NCI-H82 treated with DMSO at 0.1 percent for 48 hours (cell line): ENCODE measurements around the gene GPRC5C.

Source experiments
- DNase-seq: peaks from one replicate; lab custom pipeline; 2025; ENCODE audit not compliant: unreplicated experiment; lab: John Stamatoyannopoulos, UW

GPRC5C gene

DNA sequence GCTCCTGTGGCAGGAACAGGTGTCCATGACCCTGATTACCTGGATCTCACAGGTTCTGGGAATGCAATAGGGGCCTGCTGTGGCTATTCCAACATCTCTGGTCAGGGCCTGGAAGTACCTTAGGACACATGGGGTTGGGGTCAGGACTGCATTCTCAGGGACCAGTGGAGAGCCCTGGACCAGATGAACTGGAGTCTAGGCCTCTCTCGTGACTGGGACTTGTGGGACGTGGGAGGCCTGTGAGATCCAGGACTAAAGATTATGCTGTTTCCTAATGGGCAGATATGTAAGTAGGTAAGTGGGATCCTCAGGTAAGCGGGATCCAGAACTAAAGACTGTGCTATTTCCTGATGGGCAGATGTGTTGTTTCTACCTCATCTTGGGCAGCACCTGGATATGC, 18.3 kb downstream of the GPRC5C start:
- no peak for DNase-seq

- no peak for DNase-seq
Observed at GRCh38 chr17:74450925-74451403, 19.1 kb downstream of the GPRC5C start.

DNA sequence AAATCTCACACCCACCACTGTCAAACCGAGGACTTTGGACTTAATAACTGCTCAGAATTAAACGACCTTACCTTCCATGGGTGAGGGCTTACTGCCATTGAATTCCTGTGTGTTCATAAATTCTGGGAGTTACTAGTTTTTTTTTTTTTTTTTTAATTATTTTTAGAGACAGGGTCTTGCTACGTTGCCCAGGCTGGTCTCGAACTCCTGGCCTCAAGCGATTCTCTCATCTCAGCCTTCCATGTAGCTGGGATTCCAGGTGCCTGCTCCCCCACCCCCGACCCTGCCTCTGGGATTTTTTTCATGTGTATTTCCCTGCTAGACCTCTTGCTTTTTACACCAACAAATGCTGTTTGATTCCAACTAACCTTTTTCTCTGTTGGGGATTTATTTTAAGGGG, 19.7 kb downstream of the GPRC5C start:
- DNase-seq = no peak

DNA sequence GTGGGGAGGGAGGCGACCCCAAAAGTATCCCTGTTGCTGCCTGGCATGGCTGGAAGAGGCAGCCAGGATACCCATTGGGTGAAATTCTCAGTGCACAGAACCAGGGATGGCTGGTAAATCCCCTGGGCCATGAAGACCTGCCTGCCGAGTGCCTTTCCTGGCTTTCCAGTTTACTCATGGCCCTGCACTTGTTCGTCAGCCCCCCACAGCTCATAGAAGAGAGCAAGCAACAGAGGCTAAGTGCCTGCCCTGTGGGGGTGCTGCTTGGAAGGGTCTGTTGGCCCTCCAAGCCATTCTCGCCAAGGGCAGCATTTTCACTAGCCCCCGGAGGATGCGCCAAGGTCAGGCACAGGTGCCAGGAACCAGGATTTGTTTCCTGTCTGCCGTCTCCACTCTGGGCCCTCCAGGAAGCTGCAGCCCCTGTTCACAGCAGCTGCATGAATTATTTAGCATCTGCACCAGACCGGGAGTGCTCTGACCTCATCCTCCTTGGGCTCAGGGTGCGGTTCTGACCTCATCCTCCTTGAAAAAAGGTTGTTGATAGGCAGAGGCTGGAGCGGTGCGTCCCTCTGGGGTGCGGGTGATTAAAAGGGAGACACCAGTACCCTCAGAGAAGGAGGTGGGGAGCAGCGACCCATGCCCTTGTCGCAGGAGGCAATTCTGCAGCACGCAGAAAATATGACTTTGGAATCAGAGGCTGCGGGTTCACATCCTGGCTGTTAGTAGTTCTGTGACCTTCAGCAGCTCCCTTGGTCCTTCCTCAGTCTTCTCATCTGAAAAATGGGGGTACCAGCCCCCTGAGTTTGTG, 20.3 kb downstream of the GPRC5C start:
- DNase-seq = no peak

DNA sequence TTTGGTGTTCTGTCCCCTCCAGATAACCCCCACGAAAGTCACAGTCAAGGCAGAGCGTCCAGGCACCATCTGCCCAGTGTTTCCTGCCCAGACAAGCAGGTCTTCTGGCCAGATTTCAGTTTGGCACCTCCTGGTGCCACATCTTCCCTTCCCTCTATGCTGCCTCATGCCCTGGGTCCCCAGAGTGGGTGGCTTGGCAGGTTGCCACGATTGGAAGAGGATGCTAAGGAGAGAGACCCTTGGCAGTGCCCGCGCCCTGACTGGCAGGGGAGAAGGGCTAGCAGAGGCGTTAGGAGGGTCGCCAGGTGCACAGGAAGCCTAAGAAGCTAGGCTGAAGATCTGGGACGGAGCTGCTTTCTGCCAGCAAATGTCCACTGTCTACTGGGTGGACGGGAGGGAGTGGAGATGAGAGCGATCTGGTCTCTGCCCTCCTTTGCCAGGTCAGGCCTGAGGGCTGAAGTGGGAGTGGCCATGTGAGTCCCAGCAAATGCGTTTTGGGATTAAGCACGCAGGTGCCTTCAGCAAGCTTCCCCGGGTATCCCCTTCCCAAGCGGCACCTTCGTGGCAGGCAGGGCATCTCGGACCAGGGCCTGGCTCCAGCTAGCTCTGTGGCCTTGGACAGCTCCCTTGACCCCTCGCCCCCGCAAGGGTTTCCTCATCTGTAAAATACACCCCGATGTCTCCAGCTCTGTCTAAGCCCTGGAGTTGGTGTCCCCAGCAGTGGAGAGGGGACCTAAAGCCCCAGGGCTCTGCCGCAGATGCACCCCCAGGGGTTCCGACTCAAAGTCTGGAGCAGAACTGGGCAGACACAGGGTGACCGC, 21.2 kb downstream of the GPRC5C start:
- no peak for DNase-seq

- no peak for DNase-seq
Observed at GRCh38 chr17:74453665-74454196, 21.8 kb downstream of the GPRC5C start.

- DNase-seq = peak; percentile 81
Observed at GRCh38 chr17:74454197-74455024, 22.5 kb downstream of the GPRC5C start.

GRCh38 chr17:74455025-74455545, 23.2 kb downstream of the GPRC5C start:
- no peak for DNase-seq

- DNase-seq = no peak
Observed at GRCh38 chr17:74455821-74456220, 23.9 kb downstream of the GPRC5C start.

GRCh38 chr17:74457146-74457819, 25.4 kb downstream of the GPRC5C start:
- no peak for DNase-seq

DNA sequence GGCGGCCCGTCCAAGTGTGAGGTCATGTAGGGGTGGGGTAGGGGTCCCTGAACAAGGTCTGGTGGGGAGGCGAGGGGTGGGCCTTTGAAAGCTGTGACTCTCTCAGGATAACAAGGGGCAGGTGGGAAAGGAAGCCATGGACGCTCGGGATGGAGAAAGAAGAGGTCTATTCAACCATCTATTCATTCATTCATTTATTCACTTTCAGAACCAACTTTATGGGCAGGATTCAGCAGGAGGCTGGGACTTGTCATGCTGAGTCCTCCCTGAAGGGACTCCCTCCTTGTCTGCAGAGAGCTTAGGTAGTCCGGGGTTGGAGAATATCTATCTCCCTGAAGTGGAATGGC, 25.9 kb downstream of the GPRC5C start:
- no peak for DNase-seq

DNA sequence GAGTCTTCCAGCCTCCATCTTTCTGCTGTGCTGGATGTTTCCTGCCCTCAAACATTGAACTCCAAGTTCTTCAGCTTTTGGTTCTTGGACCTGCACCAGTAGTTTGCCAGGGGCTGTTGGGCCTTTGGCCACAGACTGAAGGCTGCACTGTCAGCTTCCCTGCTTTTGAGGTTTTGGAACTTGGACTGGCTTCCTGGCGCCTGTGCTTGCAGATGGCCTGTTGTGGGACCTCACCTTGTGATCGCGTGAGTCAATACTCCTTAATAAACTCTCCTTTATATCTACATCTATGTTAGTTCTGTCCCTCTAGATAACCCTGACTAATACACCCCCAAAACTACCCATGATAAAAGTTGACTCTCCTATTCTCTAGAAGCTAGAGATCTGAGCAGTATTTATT, 26.9 kb downstream of the GPRC5C start:
- DNase-seq = no peak

DNA sequence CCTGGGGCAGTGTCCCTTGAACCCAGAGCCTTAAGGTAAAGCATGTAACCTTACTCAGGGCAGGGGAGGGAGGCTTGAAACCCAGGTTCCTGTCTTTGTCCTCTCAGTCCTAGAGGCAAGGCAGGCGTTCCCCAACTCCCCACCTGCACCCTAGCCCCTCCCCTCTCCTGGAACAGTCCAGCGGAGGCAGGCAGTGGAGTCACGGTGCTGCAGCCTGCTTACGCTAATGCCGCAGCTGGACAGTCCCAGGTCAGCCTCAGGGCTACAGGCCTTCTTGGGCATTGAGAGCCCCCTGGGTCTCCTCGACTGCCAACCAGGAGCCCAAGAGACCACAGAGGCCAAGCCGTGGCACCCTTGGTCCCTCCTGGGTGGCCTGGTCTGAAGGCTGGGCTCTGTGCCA, 27.7 kb downstream of the GPRC5C start:
- no peak for DNase-seq

GRCh38 chr17:74460241-74460640, 28.4 kb downstream of the GPRC5C start:
- no peak for DNase-seq

DNA sequence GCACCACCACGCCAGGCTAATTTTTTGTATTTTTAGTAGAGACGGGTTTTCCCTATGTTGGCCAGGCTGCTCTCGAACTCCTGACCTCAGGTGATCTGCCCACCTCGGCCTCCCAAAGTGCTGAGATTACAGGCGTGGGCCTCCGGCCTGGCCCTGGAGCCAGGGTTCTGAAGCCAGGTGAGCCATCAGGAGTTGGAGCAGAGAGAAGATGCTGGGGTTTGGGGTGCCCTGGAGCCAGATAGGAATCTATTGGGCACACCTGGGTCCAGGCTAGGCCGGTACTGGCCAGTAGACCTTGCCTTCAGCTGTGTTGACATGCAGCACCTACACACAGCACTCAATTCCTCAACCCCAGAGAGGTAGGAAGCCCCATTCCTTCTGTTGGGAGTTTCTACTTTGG, 29.1 kb downstream of the GPRC5C start:
- DNase-seq = no peak

GRCh38 chr17:74461611-74462010, 29.7 kb downstream of the GPRC5C start:
- DNase-seq = no peak

DNA sequence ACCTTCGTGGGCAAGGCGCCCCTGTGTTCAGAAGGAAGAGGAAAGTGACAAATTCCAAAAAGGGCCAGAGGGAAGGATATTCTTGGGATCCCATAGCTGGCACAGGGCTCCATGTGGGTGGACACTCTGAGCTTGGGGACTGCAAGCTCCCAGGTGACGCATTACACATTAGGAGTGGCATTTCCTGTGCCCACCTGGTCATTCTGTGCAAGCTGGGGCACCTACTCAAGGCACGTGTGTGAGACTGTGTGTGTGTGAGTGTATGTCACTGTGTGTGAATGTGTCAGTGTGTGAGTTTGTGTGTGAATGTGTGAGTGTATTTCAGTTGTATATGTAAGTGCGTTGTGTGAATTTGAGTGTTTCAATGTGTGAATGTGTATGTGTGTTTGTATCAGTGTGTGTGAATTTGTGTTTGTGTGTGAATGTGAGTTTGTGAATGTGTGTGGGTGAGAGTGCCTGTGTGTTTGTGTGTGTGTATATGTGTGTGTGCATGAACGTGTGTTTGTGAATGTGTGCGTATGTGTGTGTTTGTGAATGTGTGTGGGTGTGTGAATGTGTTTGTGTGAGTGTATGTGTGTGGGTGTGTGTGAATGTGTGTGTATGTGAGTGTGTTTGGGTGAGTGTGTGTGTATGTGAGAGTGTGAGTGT, 33.0 kb downstream of the GPRC5C start:
- DNase-seq = no peak

DNA sequence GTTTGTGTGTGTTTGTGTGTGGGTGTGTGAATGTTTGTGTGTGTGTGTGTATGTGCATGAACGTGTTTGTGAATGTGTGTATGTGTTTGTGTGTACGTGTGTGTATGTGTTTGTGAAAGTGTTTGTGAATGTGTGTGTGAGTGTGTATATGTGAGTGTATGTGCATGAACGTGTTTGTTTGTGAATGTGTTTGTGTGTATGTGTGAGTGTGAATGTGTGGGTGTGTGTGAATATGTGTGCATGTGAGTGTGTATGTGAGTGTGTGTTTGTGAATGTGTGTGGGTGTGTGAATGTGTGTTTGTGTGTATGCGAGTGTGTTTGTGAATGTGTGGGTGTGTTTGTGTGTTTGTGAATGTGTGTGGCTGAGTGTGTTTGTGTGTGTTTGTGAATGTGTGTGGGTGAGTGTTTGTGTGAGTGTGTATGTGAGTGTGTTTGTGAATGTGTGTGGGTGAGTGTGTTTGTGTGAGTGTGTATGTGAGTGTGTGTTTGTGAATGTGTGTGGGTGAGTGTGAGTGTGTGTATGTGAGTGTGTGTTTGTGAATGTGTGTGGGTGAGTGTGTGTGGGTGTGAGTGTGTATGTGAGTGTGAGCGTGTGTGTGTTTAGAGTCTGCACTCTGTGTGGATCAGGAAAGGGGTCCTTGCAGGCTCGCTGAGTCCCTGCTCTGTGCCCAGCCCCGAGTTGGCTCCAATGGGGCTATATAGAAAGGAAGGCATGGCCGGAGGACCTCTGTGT, 33.7 kb downstream of the GPRC5C start:
- DNase-seq = no peak

GRCh38 chr17:74466111-74466827, 34.4 kb downstream of the GPRC5C start, which contains the start of gene CD300A:
CD300A (plus strand) TSS chr17:74466634; CDS start chr17:74466704, 70 bp downstream.
- DNase-seq = no peak
